ENCODE measurements around the gene IL27RA. TPM values are rescaled to one million over a fixed set of nuclear protein-coding genes. Genes with fewer than 3 reads are reported as not detected.

IL27RA gene
- polyA plus RNA-seq, 1 donor from 2014 or later = 58.3 TPM

Other genes with a start within 250 kb of the IL27RA start
- 1.2 TPM for gene ZSWIM4, start 236.3 kb upstream of the IL27RA start, polyA plus RNA-seq
- not detected for gene NANOS3, start 154.6 kb upstream of the IL27RA start, polyA plus RNA-seq
- not detected for gene BRME1, start 125.6 kb upstream of the IL27RA start, polyA plus RNA-seq
- 15.5 TPM for gene CC2D1A, start 125.6 kb upstream of the IL27RA start, polyA plus RNA-seq
- gene PODNL1, start 93.3 kb upstream of the IL27RA start, polyA plus RNA-seq = not detected
- gene DCAF15, start 79.3 kb upstream of the IL27RA start, polyA plus RNA-seq = 5.7 TPM
- gene RFX1, start 25.4 kb upstream of the IL27RA start, polyA plus RNA-seq = 3.7 TPM
- gene RLN3, start 3.6 kb upstream of the IL27RA start, polyA plus RNA-seq = 0.65 TPM
- gene PALM3, start 30.3 kb downstream of the IL27RA start, polyA plus RNA-seq = not detected
- 0.16 TPM for gene MISP3, start 41.0 kb downstream of the IL27RA start, polyA plus RNA-seq
- gene C19orf67, start 54.0 kb downstream of the IL27RA start, polyA plus RNA-seq = not detected
- gene SAMD1, start 59.0 kb downstream of the IL27RA start, polyA plus RNA-seq = 2.8 TPM
- gene PRKACA, start 86.0 kb downstream of the IL27RA start, polyA plus RNA-seq = 1.4 TPM
- gene ASF1B, start 104.8 kb downstream of the IL27RA start, polyA plus RNA-seq = 1.9 TPM
- gene ADGRL1, start 174.4 kb downstream of the IL27RA start, polyA plus RNA-seq = 0.11 TPM

All from IgD-negative memory B cell (primary cell).